HG03565 (cell line): ENCODE results near the gene DMGDH.

Experiments used
- ATAC-seq: cut with Tn5 transposase; IDR thresholded peaks from one replicate; pipeline ENCODE4 v1.9.1; 2021; ENCODE audit warnings: mild to moderate bottlenecking, moderate library complexity; ENCODE audit not compliant: unreplicated experiment

Gene DMGDH

DNA sequence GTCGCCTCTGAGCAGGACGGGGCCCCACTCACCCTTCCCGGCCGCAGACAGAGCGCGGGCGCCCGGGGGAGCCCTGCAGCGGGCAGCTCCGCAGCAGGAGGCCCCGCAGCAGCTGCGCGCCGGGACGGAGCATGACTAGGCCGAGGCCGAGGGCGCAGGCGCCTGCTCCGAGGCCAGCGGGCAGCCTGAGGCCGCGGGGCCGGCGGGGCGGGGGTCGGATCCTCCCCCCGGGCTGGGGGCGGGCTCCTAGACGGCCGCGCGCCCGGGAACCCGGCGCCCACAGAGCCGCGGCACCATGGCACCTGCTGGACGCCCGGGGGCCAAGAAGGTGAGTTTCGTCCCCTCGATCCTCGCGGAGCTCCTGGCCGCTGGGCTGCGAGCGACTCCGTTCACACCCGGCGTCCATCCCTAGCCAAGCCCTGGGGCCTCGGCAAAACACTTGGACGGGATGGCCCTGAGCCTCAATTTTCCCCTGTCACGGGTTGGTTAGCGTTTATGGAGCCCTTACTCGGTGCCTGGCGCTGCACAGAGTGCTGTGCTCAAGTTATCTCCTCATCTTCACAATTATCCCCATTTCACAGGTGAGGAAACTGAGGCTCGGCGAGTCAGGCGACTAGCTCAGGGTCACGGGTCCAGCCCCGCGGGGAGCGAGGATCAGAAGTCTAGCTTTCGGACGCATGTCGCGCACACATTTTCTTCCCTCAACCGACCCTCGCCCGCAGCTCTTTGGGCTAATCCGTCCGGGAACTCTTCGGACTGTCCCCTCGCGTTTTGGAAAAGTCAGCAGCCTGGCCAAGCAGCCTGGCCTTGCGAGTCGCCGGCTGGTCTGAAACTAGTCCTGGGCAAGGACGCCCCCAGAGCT lies at the start of gene DMGDH, which contains the start of gene BHMT2:
Gene DMGDH, minus strand, starts transcription at position 187 of the 862 bp plus-strand sequence. Its CDS starts 54 bp downstream, at position 133.
Gene BHMT2, plus strand, starts transcription at position 280 of the 862 bp plus-strand sequence. Its CDS starts 16 bp downstream, at position 296.
- no peak for ATAC-seq

DNA sequence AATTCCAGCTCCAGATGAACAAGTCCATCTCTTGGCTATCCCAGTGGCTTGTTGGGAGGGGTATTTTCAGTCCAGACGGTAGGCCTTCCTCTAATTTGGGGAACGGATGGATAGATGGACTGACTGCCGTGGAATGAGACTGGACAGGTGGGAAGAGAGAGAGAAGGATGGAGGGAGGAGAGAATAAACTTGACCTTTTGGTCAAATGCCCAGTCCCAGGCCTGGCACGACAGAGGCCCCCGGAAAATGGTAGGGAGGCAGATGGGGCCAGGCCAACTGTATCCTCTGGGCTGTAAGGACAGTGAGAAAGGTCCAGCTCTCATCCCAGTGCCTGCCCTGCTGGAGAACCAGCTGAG lies 43.2 kb upstream of the DMGDH start:
- no peak for ATAC-seq

DNA sequence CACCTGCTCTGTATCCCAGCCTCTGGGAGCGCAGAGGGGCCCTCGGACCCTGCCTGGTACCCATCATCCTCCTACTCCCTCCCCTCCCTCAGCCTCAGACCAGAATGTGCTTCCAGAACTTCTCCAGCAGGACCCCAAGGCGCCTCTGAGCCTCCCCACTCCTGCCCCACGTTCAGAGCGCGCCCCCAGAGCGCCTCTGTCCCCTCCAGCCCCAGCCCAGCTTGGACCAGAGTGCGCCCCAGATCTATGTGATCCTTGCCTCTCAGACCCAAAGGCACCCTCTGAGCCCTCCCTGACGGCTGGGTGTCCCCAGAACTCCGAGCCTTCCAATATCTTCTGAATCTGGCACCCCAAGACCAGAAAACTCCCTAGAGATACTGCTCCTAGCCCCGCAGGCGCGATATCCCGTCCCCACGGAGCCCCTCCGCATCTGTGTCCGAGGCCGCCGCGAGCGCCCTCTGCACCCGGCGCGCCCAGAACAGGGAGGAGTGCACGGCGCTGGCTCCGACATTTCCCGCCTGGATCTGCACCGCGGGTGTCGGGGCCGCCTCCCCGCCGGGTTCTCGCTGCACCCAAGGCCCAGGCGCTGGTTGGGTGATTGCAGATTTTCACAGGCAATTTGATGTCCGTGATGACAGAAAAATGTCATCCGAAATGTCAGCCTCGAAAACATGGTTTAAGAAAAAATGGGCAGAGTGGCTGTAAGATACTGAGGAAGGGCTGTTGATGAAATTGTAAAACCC lies 42.7 kb upstream of the DMGDH start:
- no peak for ATAC-seq

DNA sequence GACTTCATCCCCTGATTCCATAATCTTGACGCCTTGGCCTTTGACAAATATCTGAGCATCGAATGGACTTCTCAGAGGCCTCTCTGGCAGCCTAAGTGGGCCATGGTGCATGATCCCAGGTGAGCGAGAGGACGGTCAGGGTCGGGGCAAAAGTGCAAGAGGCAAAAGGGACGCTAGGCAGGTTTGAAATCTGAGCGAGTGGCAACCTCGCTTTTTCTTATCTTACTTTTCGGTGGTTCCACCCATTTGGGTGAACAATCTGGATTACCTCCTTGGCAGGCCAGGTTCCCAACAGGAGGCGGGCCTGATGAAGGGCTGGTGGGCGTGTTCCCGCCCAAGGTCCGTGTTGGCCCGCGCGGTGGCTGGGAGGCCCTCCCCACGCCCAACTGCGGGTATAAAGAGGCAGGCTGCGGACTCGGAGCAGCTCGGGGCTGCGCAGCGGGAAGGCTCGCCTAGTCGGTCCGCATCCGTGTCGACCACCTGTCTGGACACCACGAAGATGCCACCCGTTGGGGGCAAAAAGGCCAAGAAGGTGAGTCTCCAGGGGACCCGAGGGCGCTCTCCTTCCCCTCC lies 42.0 kb upstream of the DMGDH start, which contains the start of gene BHMT:
Gene BHMT, plus strand, starts transcription at position 423 of the 573 bp plus-strand sequence. Its CDS starts 77 bp downstream, at position 500.
- ATAC-seq: no peak

DNA sequence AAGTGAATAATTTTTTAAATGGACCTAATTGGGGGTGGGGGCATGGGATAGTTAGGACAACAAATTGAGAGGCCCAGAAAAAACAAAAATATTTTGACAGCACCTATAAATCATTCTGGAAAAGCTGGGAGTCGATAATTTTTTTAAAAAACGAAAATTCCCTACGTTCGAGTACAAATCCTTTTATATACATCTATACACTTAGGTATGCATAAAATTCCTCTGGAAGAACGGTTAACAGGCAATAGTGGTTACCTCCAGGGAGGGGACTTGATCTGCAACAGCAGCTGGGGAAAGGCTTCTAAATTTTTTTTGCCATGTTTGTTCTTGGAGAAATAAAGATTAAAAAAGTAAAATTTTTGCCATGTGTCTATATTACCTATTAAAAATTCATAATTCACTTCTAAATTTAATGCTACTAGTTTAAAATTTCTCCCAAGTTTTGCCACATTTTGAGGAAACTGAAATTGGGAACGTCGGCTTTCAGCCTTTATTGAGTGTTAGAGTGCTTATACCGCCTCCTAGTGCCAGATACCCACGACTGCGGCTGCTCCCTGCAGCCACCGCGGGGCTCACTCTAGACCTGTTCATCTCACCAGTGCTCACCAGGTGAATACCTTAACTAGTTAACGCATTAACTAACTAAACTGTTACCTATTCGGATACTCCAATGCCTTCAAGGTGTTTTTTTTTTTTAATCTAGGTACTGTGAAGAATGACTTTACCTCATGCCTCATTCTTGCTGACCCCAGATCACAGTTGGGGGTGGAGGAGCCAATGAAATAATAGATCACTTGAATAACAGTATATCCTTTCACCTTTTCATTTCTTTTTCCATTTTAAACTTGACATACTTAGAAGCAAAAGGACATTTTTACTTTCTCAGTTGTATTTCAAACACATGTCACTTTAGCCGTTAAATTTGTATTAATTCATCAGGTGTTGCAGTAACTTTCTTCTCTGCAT lies 40.3 kb upstream of the DMGDH start:
- ATAC-seq: no peak

DNA sequence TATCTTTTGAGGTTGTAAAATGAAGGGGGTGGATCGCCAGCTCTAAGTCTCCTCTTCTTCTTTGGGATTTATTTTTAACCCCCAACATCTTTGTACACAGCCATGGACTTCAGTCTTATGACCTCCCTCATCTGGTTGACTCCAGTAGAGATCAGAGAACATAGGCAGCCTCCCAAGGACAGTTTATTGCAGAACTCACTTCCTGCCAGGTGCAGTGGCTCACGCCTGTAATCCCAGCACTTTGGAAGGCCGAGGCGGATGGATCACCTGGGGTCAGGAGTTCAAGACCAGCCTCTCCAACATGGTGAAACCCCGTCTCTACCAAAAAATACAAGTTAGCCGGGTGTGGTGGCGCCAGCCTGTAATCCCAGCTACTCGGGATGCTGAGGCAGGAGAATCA lies 39.3 kb upstream of the DMGDH start:
- no peak for ATAC-seq

DNA sequence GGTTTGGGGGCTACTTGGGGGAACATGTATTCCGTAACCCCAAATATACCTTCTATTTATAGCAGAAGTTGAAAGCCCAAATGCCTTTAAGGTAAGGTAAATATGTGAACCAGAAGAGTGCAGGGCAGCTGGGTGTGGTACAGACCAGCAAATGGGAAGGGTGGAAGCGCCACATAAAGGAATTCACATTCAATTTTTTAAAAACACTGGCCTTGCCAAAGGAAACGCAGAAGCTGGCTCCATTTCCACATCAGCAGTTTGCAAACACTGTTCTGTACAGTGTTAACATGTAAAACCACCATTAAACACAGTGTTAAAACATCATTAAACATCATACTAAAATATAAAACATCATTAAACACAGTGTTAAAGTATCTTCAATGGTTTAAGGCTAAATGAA lies 38.6 kb upstream of the DMGDH start:
- no peak for ATAC-seq

DNA sequence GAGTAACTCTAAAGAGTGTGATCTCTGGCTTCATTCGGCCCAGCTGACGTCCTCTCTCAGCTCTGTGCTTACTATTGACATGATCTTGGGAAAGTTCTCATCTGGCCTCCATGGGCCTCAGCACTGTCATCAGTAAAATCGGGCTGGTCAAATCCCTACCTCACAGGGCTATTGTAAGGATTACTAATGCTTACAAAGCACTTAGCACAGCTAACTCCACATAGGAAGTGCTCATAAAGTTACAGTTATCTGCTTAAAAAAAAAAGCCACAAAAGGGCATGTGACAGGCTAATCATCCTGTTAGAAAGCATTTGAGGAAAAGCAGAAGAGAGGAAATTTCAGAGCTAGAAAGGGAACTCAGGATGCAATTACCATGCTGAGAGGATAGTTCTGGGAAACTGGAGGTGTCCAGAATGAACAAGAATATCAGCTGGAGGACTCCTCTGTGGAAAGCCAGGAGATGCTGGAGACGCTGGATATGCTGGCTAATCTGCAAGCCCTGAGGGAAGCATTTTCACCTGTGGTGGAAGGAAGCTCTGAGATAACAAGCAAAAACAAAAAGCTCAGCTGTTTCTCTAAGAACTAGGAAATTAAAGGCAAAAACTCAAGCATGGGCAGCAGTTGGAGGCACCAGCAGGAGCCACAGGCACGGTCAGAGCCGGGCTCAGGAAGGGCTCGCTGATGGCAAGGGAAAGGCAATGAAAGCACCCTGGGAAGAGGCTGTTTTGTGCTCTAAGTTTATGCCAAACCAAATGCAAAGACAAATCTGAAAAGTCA lies 37.7 kb upstream of the DMGDH start:
- ATAC-seq: no peak

DNA sequence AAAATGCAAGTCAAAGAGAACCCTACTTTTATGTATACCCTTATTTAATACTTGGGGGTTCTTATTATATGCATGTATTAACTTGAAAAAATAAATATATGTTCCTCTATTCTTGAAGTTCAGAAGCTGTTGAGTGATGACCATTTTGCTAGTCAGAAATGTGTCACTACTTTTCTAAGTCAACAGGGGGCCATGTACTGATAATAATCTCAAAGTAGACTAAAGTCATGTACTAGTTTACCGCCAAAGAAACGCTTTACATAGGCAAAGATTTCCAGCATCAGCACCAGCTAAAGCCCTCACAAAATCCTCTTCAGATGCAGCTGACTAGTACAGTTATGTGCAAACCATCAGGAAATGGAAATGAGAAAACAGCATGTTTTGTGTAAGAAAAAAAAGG lies 36.4 kb upstream of the DMGDH start:
- ATAC-seq: no peak

DNA sequence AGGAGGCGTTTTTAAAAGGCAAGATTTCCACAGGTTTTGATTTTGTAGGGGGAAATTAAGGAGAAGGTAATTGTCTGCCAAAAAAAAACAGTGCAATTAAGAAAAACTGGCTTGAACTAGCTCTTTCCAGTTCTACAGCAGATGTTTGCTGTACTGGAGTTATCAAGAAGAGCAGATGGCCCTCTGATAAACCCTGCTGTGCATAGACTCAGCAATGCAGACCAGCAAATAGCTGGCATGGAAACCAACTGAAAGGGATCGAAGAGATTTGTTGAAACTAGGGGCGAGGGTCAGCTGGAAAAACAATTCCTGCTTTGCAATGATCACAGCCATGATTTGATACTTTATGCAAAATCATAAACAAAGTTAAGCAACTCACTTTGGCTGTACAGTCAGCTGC lies 24.3 kb upstream of the DMGDH start:
- ATAC-seq: no peak

DNA sequence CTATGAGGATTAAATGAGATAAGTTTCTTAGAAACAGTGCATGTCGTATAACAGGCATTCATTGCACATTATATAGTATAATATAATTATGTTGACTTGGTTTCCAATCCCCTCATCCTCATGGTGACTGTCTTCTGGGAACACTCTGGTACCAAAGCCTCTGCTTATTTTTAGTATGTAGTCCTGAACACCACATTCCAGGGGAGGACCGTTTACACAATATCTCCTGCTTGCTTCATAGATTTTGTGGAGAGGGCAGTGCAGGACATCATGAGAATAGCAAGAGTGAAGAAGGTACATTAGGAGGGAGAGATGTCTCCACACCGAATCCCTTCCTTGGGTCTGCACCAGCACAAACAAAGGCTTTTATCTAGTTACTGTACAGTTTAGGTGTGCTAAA lies 21.6 kb upstream of the DMGDH start:
- no peak for ATAC-seq

DNA sequence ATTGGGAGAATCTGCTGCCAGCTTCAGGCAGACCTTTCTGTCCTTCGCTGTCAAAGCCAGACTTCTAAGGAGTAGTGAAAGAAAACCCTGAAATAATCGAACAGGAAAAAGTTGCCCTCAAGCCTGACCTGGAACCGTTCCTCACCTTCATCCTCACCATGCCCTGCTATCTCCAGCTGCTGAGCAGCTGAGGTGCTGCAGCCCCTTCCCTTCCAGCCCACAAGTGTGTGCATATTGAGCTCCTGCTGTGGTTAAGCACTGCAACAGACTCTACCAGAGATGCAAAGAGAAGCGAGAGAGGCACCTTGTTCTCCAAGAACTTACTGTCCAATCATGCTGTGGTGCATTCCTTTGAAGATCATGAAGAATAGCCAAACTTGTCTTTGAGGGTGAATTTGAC lies 19.0 kb upstream of the DMGDH start:
- no peak for ATAC-seq

DNA sequence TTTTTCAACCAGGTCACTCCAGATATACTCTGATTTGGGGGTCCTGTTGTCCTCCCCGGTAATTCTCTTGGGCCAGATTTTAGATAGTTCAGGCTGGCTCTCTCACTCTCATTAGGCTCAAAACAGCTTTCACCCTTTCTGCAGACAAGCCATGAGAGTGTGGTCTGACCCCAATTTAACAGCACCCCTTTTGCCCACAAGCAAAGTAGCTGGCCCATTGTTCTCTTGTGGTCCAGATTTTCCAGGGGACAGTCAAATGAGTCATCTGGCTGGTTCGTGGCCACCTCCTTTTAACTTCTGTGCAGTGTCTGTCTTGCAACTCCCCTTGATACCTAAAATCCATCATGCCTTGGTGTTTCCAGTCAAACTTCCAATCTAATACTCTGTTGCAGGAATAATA lies 16.6 kb upstream of the DMGDH start:
- ATAC-seq: no peak

DNA sequence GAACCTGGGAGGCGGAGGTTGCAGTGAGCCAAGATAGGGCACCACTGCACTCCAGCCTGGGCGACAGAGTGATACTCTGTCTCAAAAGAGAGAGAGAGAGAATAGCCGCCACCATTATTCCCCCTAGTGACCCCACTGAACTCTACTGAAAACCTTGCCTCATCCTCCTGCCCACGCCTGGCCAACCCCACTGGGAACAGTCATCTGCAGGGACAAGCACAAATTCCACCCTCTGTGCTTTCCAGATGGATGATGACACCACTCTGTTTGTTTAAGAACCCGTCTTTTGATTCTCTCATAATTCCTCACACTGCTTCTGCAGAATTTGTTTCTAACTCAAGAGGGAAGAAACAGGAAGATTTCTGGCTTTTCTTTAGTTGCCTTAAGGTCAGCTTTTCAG lies 12.3 kb upstream of the DMGDH start:
- ATAC-seq: no peak

DNA sequence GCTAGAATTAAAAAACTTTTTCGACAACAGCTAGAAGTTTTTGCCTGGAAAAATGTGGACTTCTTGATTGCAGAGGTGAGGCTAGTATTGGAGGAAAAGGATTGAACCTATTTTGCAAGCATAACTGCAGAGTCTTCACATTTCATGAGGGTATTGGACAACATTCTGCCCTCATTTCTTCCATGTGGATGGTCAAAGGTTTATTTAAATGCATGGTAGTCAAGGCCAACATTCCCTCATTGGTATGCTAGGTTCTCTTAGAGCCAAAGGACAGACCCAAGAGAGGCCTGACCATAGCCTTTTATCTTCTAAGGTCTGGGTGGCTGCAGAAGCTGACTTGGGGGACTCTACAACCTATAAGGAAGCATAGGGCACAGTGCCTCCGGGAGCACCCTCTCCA lies 11.3 kb upstream of the DMGDH start:
- no peak for ATAC-seq

DNA sequence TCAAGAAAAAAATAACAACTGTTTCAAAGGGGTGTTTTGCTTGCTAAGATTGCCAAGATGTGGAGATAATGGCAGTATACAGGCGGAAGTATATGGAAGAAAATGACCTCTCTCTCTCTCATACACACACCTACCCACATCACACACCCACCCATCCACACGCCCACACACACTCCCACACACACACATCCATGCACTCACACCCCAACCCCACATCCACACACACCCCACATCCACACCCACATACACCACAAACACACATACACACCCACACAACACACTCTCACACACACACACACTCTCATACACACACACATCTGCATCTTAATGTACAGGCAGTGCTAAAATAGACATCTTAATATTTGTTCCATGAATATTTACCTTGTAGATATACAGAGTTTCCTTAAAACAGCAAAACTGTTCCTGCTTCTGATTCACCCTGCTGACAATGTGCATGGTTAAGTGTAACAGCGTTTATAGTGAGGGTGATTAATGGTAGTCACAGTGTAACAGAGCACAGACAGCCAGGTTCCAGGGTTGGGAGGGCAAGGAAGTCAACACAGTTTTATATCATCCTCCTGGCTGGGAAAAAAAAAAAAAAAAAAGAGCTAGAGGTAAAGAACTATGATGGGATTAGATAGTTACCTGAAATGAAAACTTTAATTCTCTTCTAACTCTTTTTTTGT lies 8.3 kb upstream of the DMGDH start:
- ATAC-seq: no peak

DNA sequence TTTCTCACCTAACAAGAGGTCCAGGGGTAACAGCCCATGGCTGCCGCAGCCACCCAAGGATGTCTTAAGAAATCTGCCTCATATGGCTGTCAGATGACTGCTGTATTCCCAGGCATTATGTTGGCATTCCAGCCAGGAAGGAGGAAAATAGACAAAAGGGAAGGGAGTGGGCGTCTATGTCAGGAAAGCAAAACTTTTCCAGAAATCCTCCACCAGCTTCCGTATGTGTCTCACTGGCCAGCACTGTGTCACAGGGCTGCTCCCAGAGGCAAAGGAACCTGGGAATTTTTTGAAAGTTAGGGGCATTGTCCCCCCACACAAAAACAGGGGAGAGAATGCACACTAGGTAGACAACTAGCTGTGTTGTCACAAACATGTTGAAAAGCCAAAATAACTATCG lies 7.3 kb upstream of the DMGDH start:
- ATAC-seq: no peak

DNA sequence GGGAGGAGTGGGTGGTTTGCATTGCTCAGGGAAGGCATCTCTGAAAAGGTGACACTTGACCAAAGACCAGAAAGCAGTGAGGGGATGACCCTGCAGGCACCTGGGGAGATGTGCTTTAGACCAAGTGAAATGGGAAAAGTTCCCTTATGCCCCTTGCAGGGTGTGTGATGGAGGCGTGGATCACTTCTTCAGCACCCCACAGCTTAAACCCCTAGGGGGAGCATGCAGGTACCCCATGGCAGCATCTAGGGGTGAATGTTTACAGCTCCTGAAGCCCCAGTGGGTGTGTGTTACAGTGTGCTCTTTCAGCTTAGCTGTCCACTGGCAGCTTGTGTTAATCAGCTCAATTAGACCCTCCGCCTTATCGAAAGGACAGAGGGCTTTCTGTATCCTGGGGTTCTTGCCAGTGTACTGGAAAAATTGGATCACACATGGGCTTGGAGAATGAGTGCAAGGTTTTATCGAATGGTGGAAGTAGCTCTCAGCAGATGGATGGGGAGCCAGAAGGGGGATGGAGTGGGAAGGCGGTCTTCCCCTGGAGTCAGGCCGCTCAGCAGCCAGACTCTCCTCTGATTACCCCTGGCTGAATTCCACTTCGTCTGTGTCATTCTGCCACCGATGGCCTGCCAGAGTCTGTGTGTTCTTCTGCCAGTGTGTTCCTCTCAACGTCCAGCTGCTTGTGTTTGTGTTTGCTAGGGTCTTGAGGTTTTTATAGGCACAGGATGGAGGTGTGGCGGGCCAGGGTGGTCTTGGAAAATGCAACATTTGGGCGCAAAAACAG lies 6.4 kb upstream of the DMGDH start:
- ATAC-seq: no peak
